C4-2B (cell line): ENCODE measurements around the gene MYBPH.

Experiments
- H3K27ac ChIP-seq: fragments of 450-650 bp; 2 replicates; pipeline ENCODE4 v1.5.1; 2017
- ZFX ChIP-seq: fragments of 450-650 bp; IDR thresholded peaks from 2 replicates; pipeline ENCODE4 v1.6.1; 2017
- TF ChIP-seq, protein P1 (sequence below): fragments of 450-650 bp; conservative IDR thresholded peaks from 2 replicates; pipeline ENCODE4 v1.5.1; 2017; ENCODE audit warnings: mild to moderate bottlenecking

Gene MYBPH, protein sequence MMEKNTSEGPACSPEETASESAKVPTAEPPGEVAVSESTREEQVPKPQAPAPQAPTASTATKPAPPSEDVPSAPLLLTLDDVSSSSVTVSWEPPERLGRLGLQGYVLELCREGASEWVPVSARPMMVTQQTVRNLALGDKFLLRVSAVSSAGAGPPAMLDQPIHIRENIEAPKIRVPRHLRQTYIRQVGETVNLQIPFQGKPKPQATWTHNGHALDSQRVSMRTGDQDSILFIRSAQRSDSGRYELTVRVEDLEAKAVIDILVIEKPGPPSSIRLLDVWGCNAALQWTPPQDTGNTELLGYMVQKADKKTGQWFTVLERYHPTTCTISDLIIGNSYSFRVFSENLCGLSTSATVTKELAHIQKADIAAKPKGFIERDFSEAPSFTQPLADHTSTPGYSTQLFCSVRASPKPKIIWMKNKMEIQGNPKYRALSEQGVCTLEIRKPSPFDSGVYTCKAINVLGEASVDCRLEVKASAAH

DNA sequence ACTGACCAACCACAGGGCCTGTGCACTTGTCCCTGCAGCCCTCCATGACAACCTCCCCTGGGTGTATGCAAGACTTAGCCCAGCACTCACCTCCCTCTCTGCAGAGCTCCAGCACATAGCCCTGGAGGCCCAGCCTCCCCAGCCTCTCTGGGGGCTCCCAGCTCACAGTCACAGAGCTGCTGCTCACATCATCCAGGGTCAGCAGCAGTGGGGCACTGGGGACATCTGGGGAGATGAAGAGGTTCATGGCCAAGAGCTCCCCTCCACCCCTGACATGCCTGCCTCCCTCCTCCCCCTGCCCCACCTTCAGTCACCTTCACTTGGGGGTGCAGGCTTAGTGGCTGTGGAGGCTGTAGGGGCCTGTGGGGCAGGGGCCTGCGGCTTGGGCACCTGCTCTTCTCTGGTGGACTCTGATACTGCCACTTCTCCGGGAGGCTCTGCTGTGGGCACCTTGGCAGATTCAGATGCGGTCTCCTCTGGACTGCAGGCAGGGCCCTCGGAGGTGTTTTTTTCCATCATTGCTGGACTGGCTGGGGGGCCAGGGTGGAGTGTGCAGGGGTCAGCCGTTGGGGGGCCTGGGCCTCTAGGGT, at the start of gene MYBPH:
MYBPH (minus strand) TSS at position 590 of the 590 bp plus-strand sequence; CDS start at position 519, 71 bp downstream.
- no peak within 1 kb of the TSS for H3K27ac ChIP-seq
- TF ChIP-seq ZFX = no peak
- TF ChIP-seq, protein P1, sequence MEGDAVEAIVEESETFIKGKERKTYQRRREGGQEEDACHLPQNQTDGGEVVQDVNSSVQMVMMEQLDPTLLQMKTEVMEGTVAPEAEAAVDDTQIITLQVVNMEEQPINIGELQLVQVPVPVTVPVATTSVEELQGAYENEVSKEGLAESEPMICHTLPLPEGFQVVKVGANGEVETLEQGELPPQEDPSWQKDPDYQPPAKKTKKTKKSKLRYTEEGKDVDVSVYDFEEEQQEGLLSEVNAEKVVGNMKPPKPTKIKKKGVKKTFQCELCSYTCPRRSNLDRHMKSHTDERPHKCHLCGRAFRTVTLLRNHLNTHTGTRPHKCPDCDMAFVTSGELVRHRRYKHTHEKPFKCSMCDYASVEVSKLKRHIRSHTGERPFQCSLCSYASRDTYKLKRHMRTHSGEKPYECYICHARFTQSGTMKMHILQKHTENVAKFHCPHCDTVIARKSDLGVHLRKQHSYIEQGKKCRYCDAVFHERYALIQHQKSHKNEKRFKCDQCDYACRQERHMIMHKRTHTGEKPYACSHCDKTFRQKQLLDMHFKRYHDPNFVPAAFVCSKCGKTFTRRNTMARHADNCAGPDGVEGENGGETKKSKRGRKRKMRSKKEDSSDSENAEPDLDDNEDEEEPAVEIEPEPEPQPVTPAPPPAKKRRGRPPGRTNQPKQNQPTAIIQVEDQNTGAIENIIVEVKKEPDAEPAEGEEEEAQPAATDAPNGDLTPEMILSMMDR = no peak

DNA sequence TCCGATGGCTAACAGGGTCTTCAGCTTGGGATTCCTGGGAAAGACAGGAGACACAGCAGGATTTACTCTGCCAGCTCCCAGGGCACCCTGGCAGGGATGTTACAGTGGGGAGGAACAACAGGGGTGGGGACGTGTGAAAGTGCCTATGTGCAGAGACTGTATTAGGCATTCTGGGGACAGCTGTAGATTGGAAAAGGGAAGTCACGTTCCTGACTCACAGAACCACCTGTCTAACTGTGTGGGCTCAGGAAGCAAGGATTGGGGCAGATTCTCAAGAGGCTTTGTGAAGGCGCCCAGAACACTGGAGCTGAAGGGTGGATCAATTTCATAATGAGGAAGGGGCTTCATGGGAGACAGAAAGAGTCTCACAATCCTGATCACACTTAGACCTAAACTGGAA, 49.4 kb upstream of the MYBPH start:
- TF ChIP-seq, protein P1 = no peak
- TF ChIP-seq ZFX = no peak
- H3K27ac ChIP-seq = no peak overlapping the region

DNA sequence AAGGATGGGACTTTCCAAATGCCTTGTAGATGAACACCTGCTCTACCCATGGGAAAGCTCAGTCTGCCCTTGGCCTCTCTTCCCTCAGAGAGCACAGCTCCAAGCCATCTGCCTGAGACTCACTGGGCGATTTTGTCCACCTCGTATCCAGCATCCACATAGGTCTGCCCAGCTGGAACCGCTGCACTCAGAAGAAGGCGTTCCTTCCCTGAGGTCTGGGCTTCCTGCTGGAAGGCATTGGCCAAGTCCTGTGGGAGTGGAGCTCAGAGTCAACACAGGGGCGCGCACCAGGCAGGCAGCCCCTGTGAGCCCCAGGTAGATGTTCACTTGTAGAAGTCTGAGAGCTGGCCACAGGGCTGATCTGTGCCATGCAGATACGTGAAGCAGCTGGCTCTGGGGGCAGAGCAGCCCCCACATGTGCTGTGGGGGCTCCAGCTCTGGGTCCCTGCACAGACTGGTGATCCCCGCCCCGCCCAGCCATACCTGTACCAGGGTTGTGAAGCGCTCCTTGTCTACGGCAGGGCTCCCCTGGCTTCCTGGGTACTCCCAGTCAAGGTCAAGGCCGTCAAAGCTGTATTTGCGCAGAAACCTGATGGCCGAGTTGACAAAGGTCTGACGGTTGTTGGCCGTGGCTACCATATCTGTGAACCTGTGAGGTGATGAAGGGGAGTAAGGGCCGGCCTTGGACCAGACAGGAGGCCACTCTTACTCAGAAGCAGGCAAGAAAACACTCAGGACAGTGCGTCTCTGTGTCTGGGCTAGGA, 47.6 kb upstream of the MYBPH start:
- no peak for TF ChIP-seq ZFX
- TF ChIP-seq, protein P1 = no peak

DNA sequence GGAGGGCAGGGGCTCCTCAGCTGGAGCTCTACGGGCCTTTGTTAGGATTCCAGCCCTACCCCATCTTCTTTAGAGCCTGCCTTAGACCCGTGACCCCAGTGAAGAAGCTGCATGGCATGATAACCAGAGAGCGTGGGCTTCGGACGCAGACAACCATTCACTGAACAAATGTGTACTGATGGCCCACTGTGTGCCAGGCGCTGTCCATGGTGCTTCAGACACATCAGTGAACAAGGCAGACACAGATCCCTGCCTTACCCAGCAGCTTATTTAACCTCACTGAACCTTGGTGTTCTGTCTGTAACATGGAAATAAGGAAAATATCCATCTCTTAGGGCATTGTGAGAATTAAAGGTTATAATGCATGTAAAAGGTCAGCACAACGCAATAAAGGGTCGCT, 44.3 kb upstream of the MYBPH start:
- H3K27ac ChIP-seq = no peak overlapping the region
- TF ChIP-seq ZFX = no peak
- TF ChIP-seq, protein P1 = no peak

More for the DNA sequence above, 47.6 kb upstream of the MYBPH start:
- H3K27ac ChIP-seq = no peak overlapping the region

DNA sequence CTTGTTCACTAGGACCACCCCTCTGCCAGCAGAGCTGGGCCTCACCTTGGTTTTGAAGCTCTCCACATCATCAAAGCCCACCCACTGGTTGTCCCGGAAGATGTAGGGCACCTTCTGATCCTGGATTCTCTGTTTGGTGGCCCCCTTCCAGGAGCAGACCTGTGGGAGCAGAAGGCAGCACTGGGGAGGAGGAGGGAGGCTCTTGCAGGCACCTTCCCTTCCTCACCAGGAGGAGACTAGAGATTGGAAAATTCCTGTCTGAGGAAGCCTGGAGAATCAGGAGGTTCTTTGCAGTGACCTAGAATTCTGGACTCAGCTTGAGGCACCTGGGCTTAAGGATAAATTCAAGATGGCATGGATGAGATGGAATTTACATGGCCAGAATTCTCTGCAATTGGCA, 43.5 kb upstream of the MYBPH start:
- TF ChIP-seq ZFX = no peak
- H3K27ac ChIP-seq = no peak overlapping the region

DNA sequence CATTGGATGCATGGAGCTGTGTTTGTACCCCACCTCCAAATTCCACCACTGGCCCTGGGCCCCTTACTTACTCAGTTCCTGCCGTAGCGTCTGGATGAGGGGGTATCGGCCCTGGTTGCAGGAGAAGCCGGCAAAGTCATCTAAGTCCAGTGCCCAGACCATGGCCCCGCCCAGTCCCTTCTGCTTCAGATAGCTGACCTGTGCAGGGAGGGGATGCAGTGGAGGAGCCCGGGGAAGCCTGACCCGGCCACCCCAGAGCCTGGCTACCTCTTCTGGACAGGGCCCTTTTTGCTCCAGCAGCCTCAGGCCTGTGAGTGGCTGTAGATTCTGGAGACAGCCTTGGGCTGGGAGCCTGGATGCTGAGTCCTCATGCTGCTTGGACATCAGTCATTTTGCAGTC, 42.0 kb upstream of the MYBPH start:
- TF ChIP-seq, protein P1 = no peak
- TF ChIP-seq ZFX = no peak
- no peak overlapping the region for H3K27ac ChIP-seq

DNA sequence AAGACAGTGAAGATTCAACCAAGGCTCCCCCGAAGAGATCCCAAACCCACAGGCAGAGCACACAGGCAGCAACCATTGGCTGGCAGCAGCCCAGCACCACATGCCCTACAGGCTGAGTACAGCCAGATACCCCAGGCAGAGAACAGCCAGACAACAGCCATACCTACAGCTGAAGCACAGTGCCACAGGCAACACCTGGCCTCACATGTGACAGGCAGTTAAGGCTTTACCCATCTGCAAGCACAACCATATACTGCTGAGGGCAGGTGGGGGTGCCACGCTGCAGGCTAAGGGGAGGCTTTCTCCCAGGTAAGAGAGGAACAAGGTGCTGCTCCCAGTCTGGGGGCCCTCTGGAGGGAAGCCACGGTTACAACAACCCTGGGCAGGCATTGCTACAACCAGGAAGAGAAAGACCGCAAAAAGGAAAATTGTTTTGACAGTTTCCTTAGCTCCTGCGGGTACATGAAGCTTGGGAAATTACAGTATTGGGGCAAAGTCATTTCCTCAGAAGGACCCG, 41.6 kb upstream of the MYBPH start:
- TF ChIP-seq, protein P1 = no peak
- H3K27ac ChIP-seq = no peak overlapping the region
